Stimulated activated naive CD8-positive, alpha-beta T cell treated with anti-CD3 and anti-CD28 coated beads, Interleukin-15, amount 100 ng/mL, for 72 hours (primary cell): Measurements from ENCODE around the gene CD47.
A peak's percentile ranks its signal among the peaks of the same experiment; 100 is the strongest.

Experiments used
- ATAC-seq: fragments of 150-1000 bp; cut with Tn5 transposase; 2 replicates; pipeline ENCODE4 v1.10.0; 2021; ENCODE audit warnings: mild to moderate bottlenecking, moderate library complexity
- DNase-seq, 2 donors: peaks; one replicate each; pipeline ENCODE4 v3.0.0; 2021 to 2022
- H3K27ac Mint-ChIP-seq, 2 donors: one replicate each; pipeline ENCODE4 v1.8.0; 2022; ENCODE audit warnings: mild to moderate bottlenecking in 2 of 2, mixed read lengths in 2 of 2, moderate library complexity in 2 of 2
- H3K27me3 Mint-ChIP-seq: one replicate; pipeline ENCODE4 v1.8.0; 2022; ENCODE audit warnings: mixed read lengths
- H3K4me1 Mint-ChIP-seq: one replicate; pipeline ENCODE4 v1.8.0; 2022; ENCODE audit warnings: mild to moderate bottlenecking, mixed read lengths
- H3K4me3 Mint-ChIP-seq, 2 donors: one replicate each; pipeline ENCODE4 v1.8.0; 2022; ENCODE audit warnings: mild to moderate bottlenecking in 2 of 2, mixed read lengths in 2 of 2, moderate library complexity in 1 of 2
- H3K9me3 Mint-ChIP-seq, 2 donors: one replicate each; pipeline ENCODE4 v1.8.0; 2022; ENCODE audit warnings: mixed read lengths in 2 of 2

The CD47 gene

GRCh38 chr3:108054935-108055334, 35.9 kb downstream of the CD47 start:
- H3K27ac Mint-ChIP-seq, result no peak overlapping the region
- H3K9me3 Mint-ChIP-seq, result no peaks in the 10 kb centered on the region
- no peak overlapping the region for H3K4me3 Mint-ChIP-seq
- H3K27me3 Mint-ChIP-seq, result no peaks in the 10 kb centered on the region
- no peak for DNase-seq
- peaks cover 40% of the 10 kb centered on the region for H3K4me1 Mint-ChIP-seq
- no peak for ATAC-seq

DNA sequence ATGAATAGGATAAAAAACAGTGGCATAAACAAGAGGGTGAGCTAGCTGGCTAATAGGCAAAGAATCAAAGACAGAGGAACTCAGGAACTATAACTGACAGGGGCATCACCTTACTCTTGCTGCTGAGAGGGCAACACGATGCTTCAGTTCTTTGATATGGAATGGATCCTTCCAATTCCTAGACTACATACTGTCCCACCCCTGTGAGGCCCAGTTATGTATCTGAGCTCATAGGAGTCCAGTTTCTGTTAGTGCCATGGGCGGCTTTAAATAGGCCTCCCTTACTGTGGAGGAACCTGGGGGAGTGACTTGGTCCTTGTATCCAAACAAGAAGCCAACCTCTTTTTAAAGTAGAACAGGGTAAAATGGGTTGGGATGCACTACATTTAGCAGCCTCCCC, 37.3 kb downstream of the CD47 start:
- DNase-seq, result no peak
- Mint-ChIP-seq H3K4me3 (no peak overlapping the region), H3K9me3 (no peaks in the 10 kb centered on the region), H3K4me1 (peaks cover 44% of the 10 kb centered on the region), H3K27ac (peak overlapping the region; percentile 0 to 94), H3K27me3 (no peaks in the 10 kb centered on the region)
- peak; percentile 20 for ATAC-seq

DNA sequence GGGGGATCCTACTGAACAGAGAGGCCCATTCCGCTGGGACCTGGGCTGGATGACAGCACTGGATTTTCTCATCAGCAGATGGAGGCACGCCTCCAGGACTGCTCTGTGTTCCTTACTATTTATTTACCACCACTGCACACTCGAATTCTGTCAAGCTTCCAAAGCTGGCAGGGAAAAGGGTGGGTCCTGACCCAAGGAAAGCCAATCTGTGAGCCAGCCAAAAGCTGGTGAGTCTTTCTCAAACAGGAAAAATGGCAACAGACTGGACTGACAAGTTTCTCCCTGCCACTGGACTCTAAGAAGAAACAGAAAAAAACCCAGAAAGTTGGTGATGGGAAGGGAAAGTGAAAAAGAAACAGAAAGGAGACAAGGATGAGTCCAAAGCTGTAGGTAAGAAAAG, 37.8 kb downstream of the CD47 start:
- ATAC-seq, result no peak
- DNase-seq, result no peak
- Mint-ChIP-seq H3K4me3 (no peak overlapping the region), H3K27me3 (no peaks in the 10 kb centered on the region), H3K27ac (peak overlapping the region in 1 of 2 donors; percentile 94), H3K4me1 (peaks cover 47% of the 10 kb centered on the region), H3K9me3 (no peaks in the 10 kb centered on the region)

GRCh38 chr3:108051005-108051404, 39.8 kb downstream of the CD47 start:
- no peak for DNase-seq
- H3K27ac Mint-ChIP-seq, result no peak overlapping the region

GRCh38 chr3:108047987-108048386, 42.8 kb downstream of the CD47 start:
- Mint-ChIP-seq H3K4me1 (peaks cover 31% of the 10 kb centered on the region), H3K9me3 (no peaks in the 10 kb centered on the region), H3K27me3 (no peaks in the 10 kb centered on the region), H3K4me3 (no peak overlapping the region), H3K27ac (no peak overlapping the region)
- DNase-seq (no peak), ATAC-seq (no peak)

More at GRCh38 chr3:108051005-108051404, 39.8 kb downstream of the CD47 start:
- Mint-ChIP-seq H3K27me3 (no peaks in the 10 kb centered on the region), H3K4me1 (peaks cover 50% of the 10 kb centered on the region), H3K4me3 (no peak overlapping the region), H3K9me3 (no peaks in the 10 kb centered on the region)
- ATAC-seq, result no peak

- Mint-ChIP-seq H3K4me3 (no peak overlapping the region), H3K27me3 (no peaks in the 10 kb centered on the region), H3K9me3 (no peaks in the 10 kb centered on the region), H3K27ac (no peak overlapping the region), H3K4me1 (peaks cover 25% of the 10 kb centered on the region)
- DNase-seq (no peak), ATAC-seq (no peak)
Measured at GRCh38 chr3:108046247-108046646, 44.6 kb downstream of the CD47 start.

DNA sequence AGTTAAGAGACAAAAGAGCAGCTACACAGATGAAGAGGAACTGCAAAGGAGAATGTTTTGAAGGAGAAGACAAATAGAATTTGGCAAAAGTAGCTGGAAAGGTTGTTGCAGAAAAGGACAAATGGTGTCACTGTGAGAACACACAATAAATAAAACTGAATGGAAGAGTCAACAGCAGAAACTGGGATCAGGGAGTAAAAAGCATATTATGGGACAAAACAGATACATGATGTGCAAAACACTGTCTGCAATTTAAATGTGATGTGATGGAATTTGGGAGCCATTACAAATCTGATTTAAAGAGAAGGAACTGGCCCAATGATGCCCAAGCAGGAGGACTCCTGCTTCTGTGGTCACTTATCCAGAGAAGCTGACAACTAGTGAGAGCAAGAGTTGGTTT, 46.1 kb downstream of the CD47 start:
- ATAC-seq (no peak), DNase-seq (no peak)
- Mint-ChIP-seq H3K9me3 (no peaks in the 10 kb centered on the region), H3K4me1 (peaks cover 25% of the 10 kb centered on the region), H3K27me3 (no peaks in the 10 kb centered on the region), H3K4me3 (no peak overlapping the region), H3K27ac (peak overlapping the region in 1 of 2 donors; percentile 66)

- Mint-ChIP-seq H3K27me3 (no peaks in the 10 kb centered on the region), H3K4me3 (no peak overlapping the region), H3K4me1 (peaks cover 7% of the 10 kb centered on the region), H3K27ac (peak overlapping the region in 1 of 2 donors; percentile 34), H3K9me3 (no peaks in the 10 kb centered on the region)
- DNase-seq (no peak), ATAC-seq (no peak)
Measured at GRCh38 chr3:108042300-108042699, 48.5 kb downstream of the CD47 start.

GRCh38 chr3:108041253-108041652, 49.6 kb downstream of the CD47 start:
- ATAC-seq (no peak), DNase-seq (no peak)
- Mint-ChIP-seq H3K4me1 (peaks cover 15% of the 10 kb centered on the region), H3K27ac (peak overlapping the region; percentile 7 to 71), H3K27me3 (no peaks in the 10 kb centered on the region), H3K4me3 (no peak overlapping the region), H3K9me3 (no peaks in the 10 kb centered on the region)

- no peak for ATAC-seq
- peaks cover 19% of the 10 kb centered on the region for H3K4me1 Mint-ChIP-seq
- H3K27ac Mint-ChIP-seq, result no peak overlapping the region
- H3K4me3 Mint-ChIP-seq, result no peak overlapping the region
- no peaks in the 10 kb centered on the region for H3K9me3 Mint-ChIP-seq
- DNase-seq, result no peak
- no peaks in the 10 kb centered on the region for H3K27me3 Mint-ChIP-seq
Measured at GRCh38 chr3:108037770-108038169, 53.1 kb downstream of the CD47 start.

GRCh38 chr3:108036984-108037741, 53.7 kb downstream of the CD47 start:
- DNase-seq, result no peak
- no peak overlapping the region for H3K27ac Mint-ChIP-seq
- peaks cover 19% of the 10 kb centered on the region for H3K4me1 Mint-ChIP-seq
- no peak for ATAC-seq
- no peaks in the 10 kb centered on the region for H3K27me3 Mint-ChIP-seq
- no peaks in the 10 kb centered on the region for H3K9me3 Mint-ChIP-seq
- no peak overlapping the region for H3K4me3 Mint-ChIP-seq

DNA sequence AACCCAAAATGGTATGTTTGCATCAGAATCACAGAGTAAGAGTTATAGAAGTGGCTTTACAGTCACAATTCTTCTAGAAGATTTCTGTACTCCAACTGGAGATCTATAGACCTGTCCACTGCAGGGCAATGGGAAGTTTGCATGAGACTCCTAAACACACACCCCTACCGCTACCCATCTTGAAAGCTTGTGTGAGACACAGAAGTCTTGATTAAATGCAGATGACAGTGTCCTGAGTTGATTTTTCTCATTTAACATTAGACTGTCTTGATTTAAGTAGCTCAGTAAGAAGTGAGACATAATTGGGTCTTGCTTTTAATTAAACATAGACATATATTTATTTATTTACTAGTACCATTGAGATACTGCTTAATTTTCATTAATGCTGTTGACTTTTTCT, 54.4 kb downstream of the CD47 start:
- H3K27me3 Mint-ChIP-seq, result no peaks in the 10 kb centered on the region
- no peak overlapping the region for H3K4me3 Mint-ChIP-seq
- ATAC-seq, result no peak
- H3K4me1 Mint-ChIP-seq, result peaks cover 19% of the 10 kb centered on the region
- H3K27ac Mint-ChIP-seq, result no peak overlapping the region
- no peaks in the 10 kb centered on the region for H3K9me3 Mint-ChIP-seq
- DNase-seq, result no peak

DNA sequence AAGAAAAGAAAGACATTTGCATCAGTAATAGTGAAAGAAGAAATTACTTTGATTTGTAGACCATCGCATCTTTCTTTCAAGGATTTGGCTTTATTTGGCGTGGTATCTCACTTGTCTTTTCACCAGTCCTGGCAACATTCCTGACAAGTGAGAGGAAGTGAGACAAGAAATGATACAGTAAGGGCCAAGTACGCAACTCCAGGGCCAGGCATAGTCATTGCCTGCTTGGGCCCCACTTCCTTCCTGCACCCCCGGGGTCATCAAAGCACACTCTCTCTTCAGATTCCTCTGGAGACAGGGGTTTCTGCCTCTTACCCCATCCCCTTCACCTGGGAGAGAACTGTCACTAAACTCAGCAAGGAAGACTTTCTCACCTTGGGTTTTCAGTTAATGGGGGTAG, 55.1 kb downstream of the CD47 start:
- ATAC-seq, result no peak
- Mint-ChIP-seq H3K9me3 (no peaks in the 10 kb centered on the region), H3K27ac (peak overlapping the region in 1 of 2 donors; percentile 44), H3K27me3 (no peaks in the 10 kb centered on the region), H3K4me3 (no peak overlapping the region), H3K4me1 (peaks cover 19% of the 10 kb centered on the region)
- no peak for DNase-seq

- H3K9me3 Mint-ChIP-seq, result no peaks in the 10 kb centered on the region
- no peak for DNase-seq
- peaks cover 17% of the 10 kb centered on the region for H3K4me1 Mint-ChIP-seq
- no peak overlapping the region for H3K4me3 Mint-ChIP-seq
- ATAC-seq, result no peak
- no peaks in the 10 kb centered on the region for H3K27me3 Mint-ChIP-seq
- H3K27ac Mint-ChIP-seq, result no peak overlapping the region
Measured at GRCh38 chr3:108031895-108032294, 58.9 kb downstream of the CD47 start.

GRCh38 chr3:108030960-108031359, 59.9 kb downstream of the CD47 start:
- no peak for ATAC-seq
- no peak for DNase-seq
- Mint-ChIP-seq H3K4me3 (no peak overlapping the region), H3K9me3 (no peaks in the 10 kb centered on the region), H3K27ac (no peak overlapping the region), H3K27me3 (no peaks in the 10 kb centered on the region), H3K4me1 (peaks cover 7% of the 10 kb centered on the region)

- no peaks in the 10 kb centered on the region for H3K9me3 Mint-ChIP-seq
- no peaks in the 10 kb centered on the region for H3K4me1 Mint-ChIP-seq
- ATAC-seq (no peak), DNase-seq (no peak)
- no peak overlapping the region for H3K4me3 Mint-ChIP-seq
- H3K27ac Mint-ChIP-seq, result no peak overlapping the region
- H3K27me3 Mint-ChIP-seq, result no peaks in the 10 kb centered on the region
Measured at GRCh38 chr3:108029466-108029865, 61.4 kb downstream of the CD47 start.

- Mint-ChIP-seq H3K27ac (no peak overlapping the region), H3K4me3 (no peak overlapping the region), H3K27me3 (no peaks in the 10 kb centered on the region), H3K9me3 (no peaks in the 10 kb centered on the region), H3K4me1 (no peaks in the 10 kb centered on the region)
- no peak for DNase-seq
- ATAC-seq, result no peak
Measured at GRCh38 chr3:108028896-108029295, 61.9 kb downstream of the CD47 start.
